GM12874 (cell line): ENCODE data around the gene ARPC5.

Experiments
- CTCF ChIP-seq: IDR thresholded peaks from 2 replicates; pipeline ENCODE4 v1.5.1; 2011; ENCODE audit warnings: low read depth, mild to moderate bottlenecking, control low read depth, low read length, moderate library complexity; ENCODE audit not compliant: insufficient read depth

The ARPC5 gene

GRCh38 chr1:183582021-183582713 is 53.4 kb downstream of the ARPC5 start:
- no peak for TF ChIP-seq CTCF

GRCh38 chr1:183580281-183580682 is 55.3 kb downstream of the ARPC5 start:
- TF ChIP-seq CTCF: peak; percentile 29; the same call in 1 of the 2 replicates

GRCh38 chr1:183578856-183579255 is 56.7 kb downstream of the ARPC5 start:
- no peak for TF ChIP-seq CTCF

- TF ChIP-seq CTCF: no peak
Observed at GRCh38 chr1:183577897-183578465, 57.6 kb downstream of the ARPC5 start.

- no peak for TF ChIP-seq CTCF
Observed at GRCh38 chr1:183576537-183576936, 59.0 kb downstream of the ARPC5 start.

- no peak for TF ChIP-seq CTCF
Observed at GRCh38 chr1:183575606-183576005, 60.0 kb downstream of the ARPC5 start.

GRCh38 chr1:183572721-183573120 is 62.9 kb downstream of the ARPC5 start:
- no peak for TF ChIP-seq CTCF
